Testis (tissue), 5 donors: ENCODE data around the gene FREM1. TPM values are rescaled to one million over a fixed set of nuclear protein-coding genes. Genes with fewer than 3 reads are reported as not detected.
A peak's percentile ranks its signal among the peaks of the same experiment; 100 is the strongest.

Source experiments
- DNase-seq: peaks from one replicate; pipeline ENCODE4 v3.0.0-alpha.2; 2019
- H3K27ac ChIP-seq, 2 donors: fragments of 200-600 bp; sonication (generic); one replicate each; pipeline ENCODE4 v1.5.1; 2019
- H3K27me3 ChIP-seq: fragments of 200-600 bp; sonication (generic); one replicate; pipeline ENCODE4 v1.5.1; 2019
- H3K36me3 ChIP-seq: fragments of 200-600 bp; sonication (generic); one replicate; pipeline ENCODE4 v1.5.1; 2017; ENCODE audit warnings: low read depth; ENCODE audit errors: missing control alignments
- H3K4me1 ChIP-seq: fragments of 200-600 bp; sonication (generic); one replicate; pipeline ENCODE4 v1.5.1; 2019
- H3K4me3 ChIP-seq, 2 donors: fragments of 200-600 bp; sonication (generic); one replicate each; pipeline ENCODE4 v1.5.1; 2017 to 2019
- H3K9me3 ChIP-seq: fragments of 200-600 bp; sonication (generic); one replicate; pipeline ENCODE4 v1.5.1; 2017
- CTCF ChIP-seq, 3 experiments: fragments of 450-650 bp in 2 of 3; fragments of 200-600 bp in 1 of 3; sonication (generic) in 1 of 3; IDR thresholded peaks; one replicate each; pipeline ENCODE4 v1.5.1; 2016 to 2019; ENCODE audit warnings: antibody characterized with exemption in 3 of 3, mild to moderate bottlenecking in 2 of 3, moderate library complexity in 1 of 3
- POLR2A ChIP-seq: fragments of 450-650 bp; IDR thresholded peaks from one replicate; pipeline ENCODE4 v1.6.1; 2017; ENCODE audit warnings: antibody characterized with exemption, mild to moderate bottlenecking, moderate library complexity
- WGBS, 2 donors: methylation state at CpG; one replicate each; pipeline ENCODE4 v1.1.5; 2018; 5-methylcytosine and 5-hydroxymethylcytosine counted together
- intact Hi-C: fragments of 100-400 bp; cut with DNase I; formaldehyde crosslinking; loops from one replicate; pipeline ENCODE4 v1.15.1; 2023; ENCODE audit warnings: low total_unique reads
- long read RNA-seq, 2 donors: transcript quantifications; one replicate each; lab custom pipeline, GENCODE V29; 2026
- polyA plus RNA-seq: library from polyadenylated mRNA; stranded (reverse); fragments of 350-450 nt; fragmentation: Illumina TruSeq; extraction: RNeasy Lipid Tissue Mini Kit (QIAGEN cat#74804); gene quantifications from one replicate; pipeline ENCODE4 v1.2.3, GENCODE V29; 2014; ENCODE audit warnings: low read depth, low replicate concordance; ENCODE audit not compliant: insufficient read depth
- total RNA-seq, 2 donors: library from RNA; depleted of rRNA; stranded (reverse); fragments of >200 nt; gene quantifications; one replicate each; pipeline ENCODE4 v1.2.3, GENCODE V29; 2016

FREM1 gene
- total RNA-seq (1 to 10 TPM; 4.6 to 5.7 TPM), polyA plus RNA-seq (14.6 TPM)
- long read RNA-seq, donor 1: 0 reads
- long read RNA-seq, donor 2, partial matches to known transcripts: 0 of 1 reads
- long read RNA-seq, donor 2, other reads (novel, unspliced or antisense): 0 of 1 reads

- intact Hi-C loops: no loop called here
- WGBS, 2 donors: 34 to 42% methylated on average over 18 of the region's 18 CpGs
- H3K4me1 ChIP-seq: peaks cover 3% of the 10 kb centered on the region
Measured at GRCh38 chr9:14909961-14910805, at the start of gene FREM1. FREM1 (minus strand) TSS chr9:14910428; CDS start chr9:14868977, 41,451 bp downstream.

GRCh38 chr9:14958989-14959388 lies 48.8 kb upstream of the FREM1 start:
- DNase-seq: no peak
- Histone ChIP-seq H3K4me3 (no peak overlapping the region), H3K4me1 (no peaks in the 10 kb centered on the region), H3K36me3 (no peaks in the 10 kb centered on the region), H3K27ac (no peak overlapping the region), H3K27me3 (no peaks in the 10 kb centered on the region), H3K9me3 (no peaks in the 10 kb centered on the region)
- TF ChIP-seq CTCF (IDR thresholded peaks at IDR 0.05): no peak
- TF ChIP-seq POLR2A: no peak
- intact Hi-C loops: no loop called here

More at GRCh38 chr9:14909961-14910805, at the start of gene FREM1:
- Histone ChIP-seq H3K36me3 (no peaks in the 10 kb centered on the region), H3K27ac (peak within 1 kb of the TSS in 1 of 2 donors; percentile 15), H3K27me3 (no peaks in the 10 kb centered on the region), H3K9me3 (no peaks in the 10 kb centered on the region), H3K4me3 (no peak within 1 kb of the TSS)
- TF ChIP-seq CTCF (IDR thresholded peaks at IDR 0.05) (no peak), POLR2A (no peak)
- DNase-seq: peak; percentile 20

- Histone ChIP-seq H3K36me3 (no peaks in the 10 kb centered on the region), H3K4me1 (no peaks in the 10 kb centered on the region), H3K27me3 (no peaks in the 10 kb centered on the region), H3K27ac (no peak overlapping the region), H3K9me3 (no peaks in the 10 kb centered on the region), H3K4me3 (no peak overlapping the region)
- intact Hi-C loops: no loop called here
- WGBS, 2 donors: 63 to 69% methylated on average over 2 of the region's 2 CpGs
- no peak for DNase-seq
- TF ChIP-seq POLR2A: no peak
- no peak for TF ChIP-seq CTCF (IDR thresholded peaks at IDR 0.05)
Measured at GRCh38 chr9:14957109-14957508, 46.9 kb upstream of the FREM1 start.

GRCh38 chr9:14956208-14956607 lies 46.0 kb upstream of the FREM1 start:
- WGBS, 2 donors: 45 to 58% methylated on average over 2 of the region's 2 CpGs
- no peaks in the 10 kb centered on the region for H3K27me3 ChIP-seq
- intact Hi-C loops: no loop called here
- DNase-seq: no peak
- H3K36me3 ChIP-seq: no peaks in the 10 kb centered on the region
- no peak for TF ChIP-seq POLR2A
- TF ChIP-seq CTCF (IDR thresholded peaks at IDR 0.05): no peak
- H3K4me1 ChIP-seq: no peaks in the 10 kb centered on the region
- no peaks in the 10 kb centered on the region for H3K9me3 ChIP-seq
- no peak overlapping the region for H3K4me3 ChIP-seq
- peak overlapping the region in 1 of 2 donors; percentile 31 for H3K27ac ChIP-seq
